Stimulated activated CD8-positive, alpha-beta memory T cell treated with anti-CD3 and anti-CD28 coated beads, Interleukin-7, amount 100 ng/mL, for 24 hours (primary cell): ENCODE results near the gene ZNF536.
"Not testable (repeated sequence)": the region's sequence is repeated elsewhere in the genome, so short reads cannot be mapped to it uniquely, and the experiment has no call there.

ENCODE experiments used
- DNase-seq: peaks from one replicate; pipeline ENCODE4 v3.0.0-alpha.2; 2020; ENCODE audit warnings: low read depth

The ZNF536 gene

DNA sequence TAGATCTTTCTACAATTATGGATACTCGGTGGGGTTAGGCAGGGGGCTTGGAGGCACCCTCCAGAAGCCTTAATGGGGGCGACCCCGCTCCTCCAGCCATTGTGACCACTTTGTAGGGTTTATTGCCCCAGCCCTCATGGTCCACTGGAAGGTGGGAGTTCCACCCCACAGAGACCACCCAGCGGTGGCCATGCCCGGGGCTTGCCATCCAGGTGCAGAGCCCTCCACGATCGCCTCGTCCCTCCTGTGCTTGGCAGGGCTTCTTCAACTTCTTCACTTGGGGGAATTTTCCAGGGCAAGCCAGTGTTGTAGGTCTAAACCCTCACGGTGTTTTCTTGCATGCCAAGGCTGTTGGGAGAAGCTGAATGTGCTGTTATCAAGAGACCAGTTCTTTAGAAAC lies 16.1 kb downstream of the ZNF536 start:
- DNase-seq = no peak

DNA sequence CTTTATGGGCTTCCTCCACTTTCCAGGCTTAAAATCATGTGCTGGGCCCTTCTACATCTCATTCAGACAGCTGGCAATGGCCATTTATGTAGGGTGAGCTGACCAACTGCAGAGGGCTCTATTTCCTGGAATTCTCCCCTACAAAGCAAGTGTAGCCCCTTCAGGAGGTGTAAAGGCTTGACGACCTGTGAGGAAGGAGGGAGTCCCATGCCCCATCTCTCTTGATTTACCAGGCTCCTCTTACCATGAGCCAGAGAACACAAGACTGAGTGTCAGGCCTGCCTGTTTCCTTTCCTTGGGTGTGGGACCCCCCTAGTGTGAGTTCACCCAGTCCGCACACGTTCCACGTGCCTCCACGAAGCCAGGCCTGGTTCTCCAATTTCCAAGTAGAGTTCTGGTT lies 16.6 kb downstream of the ZNF536 start:
- no peak for DNase-seq

DNA sequence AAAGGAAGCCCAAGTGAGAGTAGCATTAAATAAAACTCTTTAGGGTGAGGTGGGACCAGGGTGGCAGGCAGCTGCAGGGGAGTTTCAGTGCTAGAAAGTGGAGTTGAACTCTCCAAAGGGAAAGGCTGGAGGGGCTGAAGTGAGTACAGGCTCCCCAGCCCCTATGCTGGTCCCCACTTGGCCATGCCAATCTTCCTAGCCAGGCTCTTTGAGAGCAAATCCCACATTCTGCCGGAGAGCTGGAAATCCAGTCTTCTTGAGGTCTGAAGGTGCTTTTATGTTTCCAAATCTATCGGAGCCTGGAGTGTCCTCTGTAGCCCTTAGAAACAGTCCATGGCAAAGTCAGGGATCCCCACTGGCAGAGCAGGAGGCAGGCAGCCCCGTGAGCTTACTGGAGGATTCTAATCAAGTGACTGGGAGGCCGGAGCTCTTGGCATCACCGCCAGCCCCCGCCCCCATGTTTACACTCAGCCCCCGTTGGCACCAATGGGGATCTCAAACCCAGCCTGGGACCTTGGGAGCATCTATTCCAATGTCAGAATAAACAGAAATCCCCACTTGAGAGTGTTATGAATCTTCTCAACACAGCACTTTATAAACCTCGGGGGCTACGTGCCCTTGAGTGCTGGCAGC lies 18.3 kb downstream of the ZNF536 start:
- DNase-seq = no peak

DNA sequence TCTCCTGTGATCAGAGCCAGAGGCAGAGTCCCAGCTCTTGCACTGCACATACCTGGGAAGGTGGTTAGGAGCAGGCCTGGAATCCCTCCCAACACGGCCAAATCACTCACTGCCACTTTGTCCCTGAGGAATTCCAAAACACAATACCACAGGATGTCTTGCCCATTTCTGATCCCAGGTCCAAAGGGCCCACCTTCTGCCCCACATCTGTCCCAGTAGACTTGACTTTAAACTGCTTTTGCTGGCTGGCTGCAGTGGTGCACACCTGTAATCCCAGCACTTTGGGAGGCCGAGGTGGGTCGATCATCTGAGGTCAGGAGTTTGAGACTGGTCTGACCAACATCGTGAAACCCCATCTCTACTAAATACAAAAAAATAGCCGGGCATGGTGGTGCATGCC lies 18.9 kb downstream of the ZNF536 start:
- no peak for DNase-seq

DNA sequence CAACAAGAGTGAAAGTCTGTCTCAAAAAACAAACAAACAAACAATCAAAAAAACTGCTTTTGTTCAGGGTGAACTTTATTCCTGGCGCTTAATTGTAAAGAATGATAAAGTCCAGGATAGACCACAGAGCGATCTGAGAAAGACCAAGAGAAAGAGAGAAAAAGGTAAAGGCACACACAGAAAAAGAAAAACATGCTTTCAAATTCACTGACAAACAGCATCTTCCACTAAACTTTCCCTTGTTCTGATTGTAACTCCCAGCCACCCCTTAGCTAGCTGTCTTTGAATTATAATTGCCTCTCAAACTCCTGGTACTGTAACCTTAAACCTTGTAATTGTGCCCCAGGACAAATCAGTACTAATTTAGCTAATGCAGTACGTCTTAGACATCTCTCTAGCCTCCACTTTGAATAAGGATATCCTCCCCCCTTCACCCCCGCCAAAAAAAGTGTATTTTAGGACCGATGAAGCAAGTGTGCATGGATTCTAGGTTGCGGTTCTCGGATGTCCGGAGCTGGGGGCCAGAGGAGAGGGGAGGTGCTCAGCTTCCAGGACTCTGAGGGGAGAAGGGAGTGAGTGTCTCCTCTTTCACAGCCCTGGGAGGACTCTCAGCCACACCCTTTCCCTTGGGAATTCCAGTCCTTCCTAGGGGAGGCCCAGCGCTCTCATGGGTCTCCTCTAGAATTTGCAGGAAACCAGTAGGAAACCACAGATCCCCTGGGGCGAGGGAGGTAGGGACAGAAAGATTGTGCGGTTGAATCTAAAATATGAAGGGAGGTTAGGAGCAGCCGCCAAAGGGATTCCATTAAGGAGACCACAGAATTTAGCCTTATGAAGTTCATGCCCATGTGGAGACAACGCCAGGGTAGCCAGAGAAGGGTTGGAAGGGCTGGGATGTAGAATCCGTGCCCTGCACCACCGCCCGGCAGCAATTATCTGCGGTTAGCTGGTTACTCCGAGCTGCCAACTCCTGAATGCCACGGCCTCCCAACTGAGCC lies 19.7 kb downstream of the ZNF536 start:
- no peak for DNase-seq

DNA sequence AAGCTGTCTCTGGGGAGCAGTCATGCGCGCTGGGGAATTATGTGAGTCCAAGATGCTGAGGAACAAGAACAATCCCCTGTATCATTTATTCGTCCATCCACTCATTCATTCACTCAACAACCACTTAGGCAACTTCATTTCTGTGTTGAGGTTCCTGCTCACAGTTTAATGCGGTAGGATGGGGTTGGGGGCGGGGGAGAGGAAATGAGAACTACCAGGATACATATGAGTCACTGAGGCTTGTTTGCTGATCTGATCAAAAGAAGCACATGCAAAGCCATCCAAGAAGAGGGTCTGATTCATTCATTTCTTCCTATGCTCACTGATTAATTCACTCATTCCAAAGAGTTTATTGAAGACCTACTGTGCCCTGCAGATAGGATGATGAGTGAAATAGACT lies 20.9 kb downstream of the ZNF536 start:
- DNase-seq = no peak

DNA sequence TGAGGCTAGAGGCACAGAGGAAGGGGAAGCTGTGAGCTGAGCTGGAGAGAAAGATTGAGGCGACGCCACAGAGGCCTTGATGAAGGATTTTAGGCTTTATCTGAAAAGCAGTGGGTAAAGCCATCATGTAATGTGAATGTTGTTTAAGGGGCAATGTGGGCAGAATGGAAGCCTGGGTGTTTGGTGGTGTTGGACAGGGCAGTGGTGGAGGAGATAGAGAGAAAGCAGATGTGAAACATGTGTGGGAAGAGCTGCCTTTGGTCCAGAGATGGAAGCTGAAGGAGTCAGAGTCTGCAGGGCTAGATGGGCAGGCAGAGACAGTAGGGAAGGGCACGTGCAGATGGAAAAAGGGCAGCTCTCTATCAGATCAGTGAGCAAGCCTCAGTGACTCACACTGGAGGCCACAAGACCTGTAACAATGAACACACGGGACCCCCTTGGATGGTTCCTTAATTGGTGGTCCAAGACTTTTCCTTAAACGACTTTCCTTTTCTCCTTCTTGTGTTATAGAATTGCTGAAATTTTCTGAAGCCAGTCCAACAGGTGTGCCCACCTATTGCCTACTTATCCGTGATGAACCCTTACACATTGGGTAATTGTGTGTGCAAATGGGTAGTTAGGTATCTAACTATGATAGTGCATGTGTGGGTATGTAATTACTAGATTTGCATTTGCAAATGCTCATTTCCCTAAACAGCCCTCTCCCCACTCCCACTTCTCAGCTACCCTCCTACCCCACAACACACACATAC lies 21.7 kb downstream of the ZNF536 start:
- DNase-seq = no peak

DNA sequence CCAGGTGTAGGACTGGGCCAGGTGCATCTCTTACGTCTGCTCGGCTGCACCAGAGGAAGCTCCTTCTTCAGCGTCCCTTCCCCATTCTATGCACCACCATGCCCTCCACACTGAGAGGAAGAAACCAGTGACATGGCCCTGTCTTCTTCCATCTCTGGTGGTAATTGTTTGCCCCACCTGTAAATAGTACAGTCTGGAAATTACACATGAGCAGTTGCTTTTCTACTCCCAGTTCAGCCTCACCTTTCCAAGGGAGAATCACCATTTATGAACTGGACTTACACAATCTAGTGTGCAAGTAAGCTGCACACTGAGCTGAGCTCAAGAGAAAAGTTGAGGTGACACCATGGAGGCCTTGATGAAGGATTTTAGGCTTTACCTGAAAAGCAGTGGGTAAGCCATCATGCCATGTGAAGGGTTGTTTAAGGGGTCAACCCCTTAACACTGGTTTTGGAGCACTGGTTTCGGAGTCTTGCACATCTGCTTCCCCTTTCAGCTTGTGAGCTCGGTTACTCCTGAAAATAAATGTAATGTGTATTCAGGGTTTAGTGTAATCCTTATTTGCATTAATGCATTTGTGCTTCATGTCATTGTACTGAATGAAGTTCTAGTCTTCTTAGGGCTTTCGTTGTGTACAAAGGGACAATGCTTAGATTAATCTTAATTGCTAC lies 22.4 kb downstream of the ZNF536 start:
- no peak for DNase-seq

DNA sequence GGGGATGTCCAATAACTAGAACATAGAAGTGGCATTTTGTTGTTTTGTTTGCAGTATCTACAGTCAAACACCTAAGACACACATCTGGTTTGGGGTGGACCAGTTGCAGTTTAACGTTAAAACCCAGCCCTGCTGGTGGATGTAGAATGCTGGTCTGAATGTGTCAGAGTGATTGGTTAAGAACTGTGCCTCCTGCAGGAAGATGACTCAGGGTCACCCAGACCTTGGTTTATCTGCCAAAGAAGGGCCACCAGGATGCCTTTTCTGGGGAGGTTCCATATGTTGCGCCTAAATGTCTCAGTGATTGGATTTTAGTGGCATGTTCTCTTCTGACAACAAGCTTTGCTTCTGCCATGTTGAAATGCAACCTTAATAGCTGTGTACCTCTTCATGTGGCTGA lies 23.1 kb downstream of the ZNF536 start:
- no peak for DNase-seq

DNA sequence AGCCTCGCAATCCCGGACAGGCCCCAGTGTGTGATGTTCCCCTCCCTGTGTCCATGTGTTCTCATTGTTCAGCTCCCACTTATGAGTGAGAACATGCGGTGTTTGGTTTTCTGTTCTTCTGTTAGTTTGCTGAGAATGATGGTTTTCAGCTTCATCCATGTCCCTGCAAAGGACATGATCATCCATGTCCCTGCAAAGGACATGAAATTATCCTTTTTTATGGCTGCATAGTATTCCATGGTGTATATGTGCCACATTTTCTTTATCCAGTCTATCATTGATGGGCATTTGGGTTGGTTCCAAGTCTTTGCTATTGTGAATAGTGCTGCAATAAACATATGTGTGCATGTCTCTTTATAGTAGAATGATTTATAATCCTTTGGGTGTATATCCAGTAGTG lies 26.4 kb downstream of the ZNF536 start:
- DNase-seq = not testable (repeated sequence)

DNA sequence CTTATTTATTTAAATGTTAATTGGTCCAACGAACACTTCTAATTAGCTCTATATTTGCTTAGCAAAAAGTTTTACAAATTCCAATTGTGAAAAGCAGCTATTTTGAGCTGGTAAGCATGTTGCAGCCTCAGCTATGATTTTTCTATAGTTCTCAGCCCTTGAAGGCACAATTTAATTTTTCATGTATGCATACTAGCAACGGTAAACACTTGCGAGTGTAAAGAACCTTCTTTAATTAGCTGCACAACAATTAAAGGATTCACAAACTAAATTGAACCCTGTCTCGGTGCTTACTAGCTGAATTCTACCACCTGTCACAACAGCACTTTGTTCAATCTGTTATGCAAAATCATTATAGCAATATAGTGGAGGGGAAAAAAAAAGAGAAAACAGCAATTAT lies 29.8 kb downstream of the ZNF536 start:
- DNase-seq = no peak

DNA sequence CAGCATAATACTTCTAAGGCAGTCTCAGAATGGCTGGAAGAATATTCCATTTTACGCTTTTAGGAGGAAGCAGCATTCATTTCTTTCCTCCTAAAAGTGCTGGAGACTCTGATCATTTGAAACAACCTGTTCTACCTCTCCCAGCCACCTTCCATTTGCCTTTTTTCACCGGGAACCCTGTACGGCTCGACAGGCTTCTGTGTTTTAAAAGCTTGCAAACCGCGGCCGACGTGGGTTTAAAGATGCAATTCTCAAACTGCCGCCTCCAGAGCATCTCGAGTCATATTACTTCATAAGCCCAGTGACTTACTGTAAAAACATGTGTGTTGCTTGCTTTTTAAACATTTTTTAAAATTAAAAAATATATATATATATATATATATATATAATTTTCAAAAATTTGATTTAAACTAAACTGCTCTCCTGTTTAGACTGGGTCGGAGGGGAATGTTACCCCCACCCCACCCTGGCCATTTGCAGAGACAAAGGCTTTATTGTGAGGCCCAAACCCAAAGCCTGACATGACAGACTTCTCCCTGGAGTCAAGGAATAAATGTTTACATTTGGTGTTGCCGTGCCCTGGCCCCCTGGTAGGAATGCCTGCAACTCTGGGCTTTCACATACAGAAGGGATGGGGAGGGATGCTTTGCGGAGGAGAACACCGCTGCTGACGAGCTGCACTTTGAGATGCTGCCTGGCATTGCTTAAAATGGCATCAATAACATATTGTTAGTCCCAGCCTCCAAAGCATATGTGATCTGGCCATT lies 30.4 kb downstream of the ZNF536 start:
- no peak for DNase-seq

DNA sequence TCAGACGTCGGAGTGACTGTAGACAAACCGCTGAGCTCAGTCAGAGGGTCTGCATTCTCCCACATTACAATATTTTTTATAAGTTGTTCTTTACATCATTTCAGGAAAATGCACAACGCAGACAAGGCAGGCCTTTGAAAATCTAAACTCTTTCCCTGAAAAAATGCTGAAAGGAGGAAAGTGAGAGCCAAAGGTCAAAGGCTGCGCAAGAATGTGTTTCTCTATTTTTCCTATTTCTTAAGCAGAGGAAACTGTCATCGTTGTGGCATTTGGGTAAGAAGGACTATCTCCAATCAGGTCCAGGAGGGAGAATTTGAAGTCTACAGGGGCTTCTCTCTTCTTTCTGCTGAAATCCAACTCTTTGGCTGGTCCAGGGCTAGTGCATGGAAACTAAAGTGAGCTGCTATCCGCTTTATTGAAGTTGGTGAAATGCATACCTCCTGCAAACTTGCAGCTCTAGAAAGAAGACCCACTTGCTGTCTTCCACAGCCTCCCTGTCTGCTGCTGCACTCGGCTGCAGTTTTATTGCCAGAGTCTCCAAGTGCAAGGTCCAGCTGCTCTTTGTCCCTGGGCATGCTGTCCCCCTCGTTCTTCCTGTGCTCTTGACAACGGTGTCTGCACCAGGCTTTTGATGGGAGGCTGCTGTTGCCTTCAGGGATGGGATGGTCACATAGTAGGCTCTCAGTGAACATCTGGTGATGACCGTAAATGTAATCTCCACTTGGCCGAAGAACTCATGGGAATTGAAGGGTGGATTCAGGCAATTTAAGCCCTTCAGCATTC lies 31.2 kb downstream of the ZNF536 start:
- DNase-seq = no peak

DNA sequence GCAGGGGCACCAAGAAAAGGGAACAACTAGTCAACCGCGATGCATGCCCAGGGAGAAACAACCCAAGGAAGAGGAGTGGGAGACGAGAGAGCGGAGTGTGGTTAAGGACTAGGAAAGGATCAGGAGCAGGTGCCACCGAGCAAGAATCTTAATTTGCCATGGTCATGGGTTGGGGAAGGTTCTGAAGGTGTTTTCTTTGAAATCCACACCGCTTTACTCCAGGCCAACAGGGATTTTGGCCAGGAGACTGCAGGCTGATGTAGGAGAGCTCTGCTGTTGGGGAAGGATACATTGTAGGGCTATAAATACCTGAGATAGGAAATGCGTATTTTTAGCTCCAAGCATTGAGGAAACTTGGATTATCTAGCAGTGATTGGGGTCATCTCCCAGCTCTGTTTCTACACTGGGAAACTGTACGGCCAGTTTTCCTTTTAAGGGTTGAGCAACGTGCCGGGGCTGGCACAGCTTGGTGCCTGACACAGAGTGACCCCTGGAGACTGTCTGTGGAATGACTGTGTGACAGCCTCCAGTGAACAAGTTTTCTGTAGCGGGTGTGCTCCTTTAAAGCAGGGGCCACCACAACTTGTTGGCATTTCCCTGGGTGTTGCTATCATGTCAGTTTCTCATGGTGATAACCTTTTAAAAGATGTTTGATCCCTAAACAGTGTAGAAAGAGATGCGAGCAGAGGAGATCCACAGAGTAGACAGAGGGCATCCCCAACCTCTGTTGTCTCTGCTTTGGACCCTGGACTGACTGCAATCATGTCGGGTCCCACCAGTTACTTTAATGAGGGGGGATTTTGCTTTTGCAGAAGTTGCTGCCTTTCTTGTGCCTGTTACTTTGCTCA lies 34.3 kb downstream of the ZNF536 start:
- no peak for DNase-seq

DNA sequence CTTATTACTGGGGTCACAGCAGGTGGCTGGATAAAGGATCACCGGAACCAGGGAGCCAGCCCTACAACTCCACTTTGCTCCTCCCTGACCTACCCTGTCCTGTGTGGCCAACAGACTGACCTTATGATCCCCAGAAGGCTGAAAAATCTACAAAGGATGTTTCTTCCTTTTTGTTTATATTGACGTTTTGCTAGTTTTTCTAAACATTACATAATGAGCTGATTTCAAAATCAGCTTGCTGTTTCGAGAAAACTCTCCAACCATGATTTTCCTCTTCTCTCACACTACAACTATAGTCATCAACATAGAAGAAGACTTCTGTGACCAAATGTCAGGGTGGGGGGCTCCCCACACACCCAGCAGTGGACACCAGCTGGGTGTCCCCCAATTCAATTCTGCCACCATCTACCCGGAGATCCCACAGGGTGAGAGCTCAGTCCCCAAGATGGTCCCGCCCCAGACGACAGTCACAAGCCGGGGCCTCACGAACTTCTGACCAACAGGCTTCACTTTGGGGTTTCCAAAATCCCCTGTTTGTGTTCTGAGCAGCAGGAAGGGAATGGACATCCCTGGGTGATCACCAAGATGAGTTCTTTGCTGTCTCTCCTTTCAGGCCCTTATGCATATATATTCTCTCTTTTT lies 35.0 kb downstream of the ZNF536 start:
- DNase-seq = no peak

DNA sequence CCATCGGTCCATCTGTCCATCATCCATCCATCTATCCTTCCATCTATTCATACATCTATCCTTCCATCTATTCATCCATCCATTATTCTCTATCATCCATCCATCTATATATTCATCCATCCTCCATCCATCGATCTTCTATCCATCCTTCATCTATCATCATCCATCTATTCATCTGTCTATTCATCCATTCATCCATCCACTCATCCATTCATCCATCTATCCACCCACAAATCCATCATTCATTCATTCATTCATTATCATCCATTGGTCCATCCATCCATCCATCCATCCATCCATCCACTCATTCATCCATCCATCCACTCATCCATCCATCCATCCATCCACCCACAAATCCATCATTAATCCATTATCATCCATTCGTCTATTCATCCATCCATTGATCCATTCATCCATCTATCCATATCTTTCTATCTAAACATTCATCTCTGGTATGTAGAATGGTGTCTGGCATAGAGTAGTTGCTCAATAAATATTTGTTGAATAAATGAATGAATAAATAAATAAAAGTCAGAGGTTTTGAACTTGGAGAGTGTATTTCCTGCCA lies 36.6 kb downstream of the ZNF536 start:
- no peak for DNase-seq

DNA sequence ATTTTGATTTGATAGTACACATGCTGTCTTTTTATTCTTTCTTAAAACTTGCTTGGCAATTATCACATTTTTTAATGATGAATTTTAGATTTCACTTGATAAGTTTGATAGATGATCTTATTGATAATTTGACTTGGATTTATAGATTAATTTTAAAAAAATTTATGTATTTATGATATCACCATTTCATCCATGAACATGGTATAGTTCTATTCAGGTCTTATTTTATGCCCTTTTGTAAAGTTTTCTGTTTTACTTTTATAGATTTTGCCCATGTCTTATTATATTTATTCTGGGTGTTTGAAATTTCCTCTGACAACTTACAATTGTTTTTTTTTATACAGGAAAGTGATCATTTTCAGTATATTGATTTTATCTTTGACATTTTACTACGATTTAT lies 39.5 kb downstream of the ZNF536 start:
- DNase-seq = no peak

DNA sequence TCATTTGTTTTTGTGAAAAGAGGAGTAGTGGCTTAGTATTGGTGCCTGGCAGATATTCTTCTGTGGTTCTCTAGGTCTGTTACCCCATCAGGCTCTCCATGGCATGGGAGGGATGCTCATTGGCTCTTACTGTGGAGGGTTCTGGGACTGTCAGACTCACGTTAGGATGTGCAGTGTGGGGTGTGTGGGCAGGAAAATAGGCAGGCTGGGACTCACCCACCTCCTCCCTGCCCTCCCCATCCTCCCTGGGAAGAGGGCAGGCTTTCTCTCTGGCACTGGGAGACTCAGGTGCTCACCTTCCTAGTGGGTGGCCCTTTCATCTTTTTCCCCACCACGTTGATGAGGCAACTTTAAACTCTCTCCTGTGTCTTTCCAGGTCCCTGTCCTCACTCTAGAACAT lies 44.2 kb downstream of the ZNF536 start:
- no peak for DNase-seq

DNA sequence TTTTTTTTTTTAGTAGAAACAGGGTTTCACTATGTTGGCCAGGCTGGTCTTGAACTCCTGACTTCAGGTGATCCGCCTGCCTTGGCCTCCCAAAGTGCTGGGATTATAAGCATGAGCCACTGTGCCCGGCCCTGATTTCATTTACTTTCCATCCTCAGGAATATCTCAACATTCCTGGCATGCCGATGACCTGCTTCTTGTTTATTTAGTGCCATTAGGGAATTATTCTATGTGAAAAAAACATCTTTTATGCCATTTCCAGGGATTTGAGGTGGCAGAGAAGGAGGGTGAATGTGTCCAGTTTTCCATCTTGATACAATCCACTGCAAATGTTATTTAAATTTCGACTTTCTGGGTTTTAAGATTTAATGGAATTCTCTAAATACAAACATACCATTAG lies 45.0 kb downstream of the ZNF536 start:
- DNase-seq = not testable (repeated sequence)
